ENCODE results near the gene TANGO6.
"Not testable (repeated sequence)": the region's sequence is repeated elsewhere in the genome, so short reads cannot be mapped to it uniquely, and the experiment has no call there.

TANGO6 gene

DNA sequence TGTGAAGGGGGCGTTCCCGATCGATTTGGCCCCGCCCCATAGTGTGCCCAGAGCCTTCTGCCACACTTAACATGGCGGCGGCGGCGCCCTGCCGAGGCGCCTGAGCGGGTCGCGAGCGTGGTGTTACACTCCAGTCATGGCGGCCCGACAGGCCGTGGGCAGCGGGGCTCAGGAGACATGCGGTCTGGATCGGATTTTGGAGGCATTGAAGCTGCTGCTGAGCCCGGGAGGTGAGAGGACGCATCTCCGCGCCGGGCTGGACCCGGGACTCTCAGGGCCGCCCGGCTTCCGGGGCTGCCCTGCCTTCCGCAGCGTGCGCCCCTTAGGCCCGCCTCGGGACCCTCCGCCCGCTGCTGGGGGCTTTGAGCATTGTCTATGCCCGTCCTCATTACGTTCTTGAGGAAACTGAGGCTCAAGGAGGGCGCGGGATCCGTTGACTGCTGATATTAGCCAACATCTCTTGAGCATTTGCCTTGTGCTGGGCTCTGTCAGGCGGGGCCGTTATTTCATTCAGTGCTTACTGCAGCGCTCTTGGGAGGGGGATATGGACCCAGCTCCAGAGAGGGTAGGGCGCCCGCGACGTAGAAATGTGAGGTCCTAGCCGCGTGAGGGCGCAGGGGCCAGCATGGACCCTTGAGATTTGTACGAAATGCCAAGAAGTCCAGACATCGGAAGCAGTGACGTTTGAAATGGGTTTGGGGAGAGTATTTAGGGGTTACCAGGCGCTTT is at the start of gene TANGO6:
TSS of gene TANGO6 (plus strand) at position 50 of the 729 bp plus-strand sequence. CDS start at position 137, 87 bp downstream.
- DNase-seq (ENCODE audit: low read depth in 2 of 2) = peak; percentile 80 to 87

GRCh38 chr16:68798398-68798797 is 44.9 kb upstream of the TANGO6 start:
- no peak for DNase-seq (ENCODE audit: low read depth in 2 of 2)

- DNase-seq (ENCODE audit: low read depth in 2 of 2) = no peak
Observed at GRCh38 chr16:68800257-68800875, 43.0 kb upstream of the TANGO6 start.

GRCh38 chr16:68802190-68802589 is 41.1 kb upstream of the TANGO6 start:
- DNase-seq (ENCODE audit: low read depth in 2 of 2) = no peak

DNA sequence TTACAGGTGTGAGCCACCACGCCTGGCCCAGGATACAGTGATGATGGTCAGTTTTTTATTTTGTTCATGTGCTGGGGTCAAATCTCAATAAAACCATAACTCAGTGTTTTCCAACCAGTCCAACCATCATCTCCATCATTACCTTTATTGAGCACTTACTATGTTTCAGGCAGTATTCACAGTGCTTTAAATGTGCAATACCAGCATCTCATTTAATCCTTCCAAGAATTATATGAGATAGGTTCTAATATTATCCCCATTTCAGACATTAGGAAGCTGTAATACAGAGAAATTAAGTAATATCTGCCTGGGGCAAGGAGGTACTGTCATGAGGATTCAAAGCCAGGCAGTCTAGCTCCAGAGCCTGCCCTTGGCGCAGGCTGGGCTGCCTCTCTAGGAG is 36.9 kb upstream of the TANGO6 start:
- DNase-seq (ENCODE audit: low read depth in 2 of 2) = no peak

- no peak for DNase-seq (ENCODE audit: low read depth in 2 of 2)
Observed at GRCh38 chr16:68806981-68807380, 36.4 kb upstream of the TANGO6 start.

DNA sequence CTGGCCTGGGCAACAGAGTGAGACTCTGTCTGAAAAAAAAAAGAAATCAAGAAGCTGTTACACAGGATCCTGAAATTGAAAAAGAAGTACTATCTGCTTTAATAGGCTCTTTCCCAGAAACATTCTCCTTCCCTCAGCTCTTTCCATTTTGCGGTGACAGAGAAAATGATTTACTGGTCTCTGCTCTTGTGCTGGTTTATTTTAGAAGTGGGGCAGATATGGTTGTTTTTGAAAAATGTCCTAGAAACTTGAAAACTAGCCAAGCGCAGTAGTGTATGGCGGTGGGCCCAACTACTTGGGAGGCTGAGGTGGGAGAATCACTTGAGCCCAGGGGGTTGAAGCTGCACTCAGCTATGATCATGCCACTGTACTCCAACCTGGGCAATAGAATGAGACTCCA is 28.8 kb upstream of the TANGO6 start:
- no peak for DNase-seq (ENCODE audit: low read depth in 2 of 2)

GRCh38 chr16:68823401-68824135 is 19.8 kb upstream of the TANGO6 start:
- no peak for DNase-seq (ENCODE audit: low read depth in 2 of 2)

DNA sequence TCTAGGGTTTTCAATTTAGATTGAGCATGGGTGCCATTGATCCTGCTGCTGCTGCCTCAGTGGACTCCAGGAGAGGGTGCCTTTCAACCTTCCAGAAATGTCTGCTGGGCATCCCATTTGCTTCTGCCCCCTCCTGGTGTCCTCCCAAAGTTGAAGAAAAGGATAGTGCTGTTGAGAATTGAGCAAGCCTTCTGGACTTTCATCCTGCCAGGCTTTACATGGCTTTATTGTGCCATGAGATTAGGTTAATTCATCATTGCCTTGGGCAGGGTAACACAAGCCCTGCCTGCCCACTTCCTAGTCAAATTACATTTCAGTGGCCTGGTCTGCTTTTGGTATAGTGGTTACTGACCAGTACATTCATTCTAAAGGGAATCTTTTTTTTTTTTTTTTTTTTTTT is 17.9 kb upstream of the TANGO6 start:
- DNase-seq (ENCODE audit: low read depth in 2 of 2) = no peak

DNA sequence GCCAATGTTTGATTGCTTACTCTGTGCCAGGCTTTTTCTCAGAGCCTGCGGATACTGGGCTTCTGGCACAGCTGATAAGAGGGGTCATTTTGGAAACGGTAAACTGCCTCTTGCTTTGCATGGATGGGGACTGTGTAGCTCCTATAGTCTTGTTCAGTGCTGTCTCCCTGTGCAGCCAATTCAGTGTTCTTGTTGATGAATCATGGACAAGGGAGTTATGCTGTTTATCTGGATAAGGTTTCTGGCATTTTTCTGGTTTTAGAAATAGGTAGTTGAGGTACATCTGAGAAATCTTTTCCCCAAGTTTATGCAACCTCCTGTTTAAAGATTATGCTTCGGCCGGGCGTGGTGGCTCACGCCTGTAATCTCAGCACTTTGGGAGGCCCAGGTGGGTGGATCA is 16.7 kb upstream of the TANGO6 start:
- no peak for DNase-seq (ENCODE audit: low read depth in 2 of 2)

DNA sequence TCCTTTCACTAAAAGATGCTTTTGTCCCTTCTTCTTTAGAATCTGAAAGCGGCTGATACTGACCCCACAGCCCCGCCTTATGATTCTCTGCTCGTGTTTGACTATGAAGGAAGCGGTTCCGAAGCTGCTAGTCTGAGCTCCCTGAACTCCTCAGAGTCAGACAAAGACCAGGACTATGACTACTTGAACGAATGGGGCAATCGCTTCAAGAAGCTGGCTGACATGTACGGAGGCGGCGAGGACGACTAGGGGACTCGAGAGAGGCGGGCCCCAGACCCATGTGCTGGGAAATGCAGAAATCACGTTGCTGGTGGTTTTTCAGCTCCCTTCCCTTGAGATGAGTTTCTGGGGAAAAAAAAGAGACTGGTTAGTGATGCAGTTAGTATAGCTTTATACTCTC is 10.1 kb upstream of the TANGO6 start:
- no peak for DNase-seq (ENCODE audit: low read depth in 2 of 2)

DNA sequence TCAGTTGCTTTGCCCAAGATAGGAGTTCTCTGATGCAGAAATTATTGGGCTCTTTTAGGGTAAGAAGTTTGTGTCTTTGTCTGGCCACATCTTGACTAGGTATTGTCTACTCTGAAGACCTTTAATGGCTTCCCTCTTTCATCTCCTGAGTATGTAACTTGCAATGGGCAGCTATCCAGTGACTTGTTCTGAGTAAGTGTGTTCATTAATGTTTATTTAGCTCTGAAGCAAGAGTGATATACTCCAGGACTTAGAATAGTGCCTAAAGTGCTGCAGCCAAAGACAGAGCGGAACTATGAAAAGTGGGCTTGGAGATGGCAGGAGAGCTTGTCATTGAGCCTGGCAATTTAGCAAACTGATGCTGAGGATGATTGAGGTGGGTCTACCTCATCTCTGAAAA is 8.8 kb upstream of the TANGO6 start:
- no peak for DNase-seq (ENCODE audit: low read depth in 2 of 2)

GRCh38 chr16:68835970-68836369 is 7.4 kb upstream of the TANGO6 start:
- DNase-seq (ENCODE audit: low read depth in 2 of 2) = no peak

DNA sequence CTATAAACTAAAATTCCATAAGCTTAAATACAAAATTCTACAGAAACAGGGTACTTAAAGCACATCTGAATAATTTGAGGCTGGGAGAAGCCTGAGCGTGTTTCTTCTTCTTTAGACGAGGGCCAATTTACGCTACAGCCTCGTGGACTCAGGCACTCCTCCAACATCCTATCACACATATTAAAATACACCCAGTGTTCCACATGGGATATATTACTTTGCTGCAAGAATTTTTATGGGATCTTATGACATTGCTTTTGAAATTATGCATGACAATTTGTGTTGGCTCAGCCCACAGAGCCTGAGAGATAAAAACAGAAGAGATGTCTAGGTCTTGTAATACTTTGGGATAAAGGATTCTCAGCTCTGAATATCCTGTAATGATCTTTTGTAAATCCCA is 3.5 kb upstream of the TANGO6 start:
- DNase-seq (ENCODE audit: low read depth in 2 of 2) = no peak

DNA sequence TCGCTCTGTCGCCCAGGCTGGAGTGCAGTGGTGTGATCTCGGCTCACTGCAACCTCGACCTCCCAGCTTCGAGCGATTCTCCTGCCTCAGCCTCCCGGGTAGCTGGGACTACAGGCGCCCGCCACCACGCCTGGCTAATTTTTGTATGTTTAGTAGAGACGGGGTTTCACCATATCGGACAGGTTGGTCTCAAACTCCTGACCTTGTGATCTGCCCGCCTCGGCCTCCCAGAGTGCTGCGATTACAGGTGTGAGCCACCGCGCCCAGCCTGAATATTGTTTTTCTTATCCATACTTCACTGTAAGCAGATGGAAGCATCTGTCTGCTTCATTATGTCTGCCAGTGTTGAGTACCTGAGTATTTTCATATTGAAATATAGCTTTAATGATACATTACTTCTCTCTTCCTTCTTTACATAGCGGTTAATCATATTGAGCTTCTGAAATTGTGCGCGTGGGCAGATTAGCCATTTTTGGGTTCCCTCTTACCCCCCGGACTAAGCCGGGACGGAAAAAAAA is 308 bp upstream of the TANGO6 start:
- DNase-seq (ENCODE audit: low read depth in 2 of 2) = not testable (repeated sequence)

DNA sequence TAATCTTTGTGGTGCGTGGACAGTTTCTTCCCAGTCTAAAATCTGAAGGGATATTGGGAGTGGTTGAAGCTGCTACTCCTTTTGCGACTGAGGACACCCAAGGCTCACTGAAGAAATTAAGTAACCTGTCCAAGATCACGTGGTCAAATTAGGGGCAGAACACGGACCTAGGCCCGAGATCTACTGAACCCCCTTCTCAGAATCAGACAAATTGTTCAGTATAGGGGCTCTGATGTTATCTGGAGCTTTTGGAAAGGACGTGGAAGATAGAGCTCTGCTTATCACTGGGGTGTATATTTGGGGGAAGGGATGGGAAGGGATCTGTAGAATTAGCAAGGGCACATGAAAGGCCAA is 857 bp downstream of the TANGO6 start:
- DNase-seq (ENCODE audit: low read depth in 2 of 2) = no peak

- no peak for DNase-seq (ENCODE audit: low read depth in 2 of 2)
Observed at GRCh38 chr16:68848786-68849185, 5.5 kb downstream of the TANGO6 start.

DNA sequence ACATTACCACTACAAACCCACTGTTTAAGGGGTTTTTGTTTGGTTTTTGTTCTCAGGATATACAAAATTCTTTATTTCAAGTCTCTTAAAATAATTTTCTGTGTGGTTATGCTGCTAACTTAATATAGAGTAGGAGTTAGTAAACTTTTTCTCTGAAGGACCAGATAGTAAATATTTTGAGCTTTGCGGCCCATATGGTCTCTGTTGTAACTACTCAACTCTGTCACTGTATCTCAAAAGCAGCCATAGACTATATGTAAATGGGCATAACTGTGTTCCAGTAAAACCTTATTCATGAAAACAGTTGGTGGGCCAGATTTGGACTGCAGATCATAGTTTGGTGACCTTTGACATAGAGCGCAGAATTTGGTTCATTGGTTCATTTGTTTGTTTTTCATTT is 7.2 kb downstream of the TANGO6 start:
- DNase-seq (ENCODE audit: low read depth in 2 of 2) = no peak

GRCh38 chr16:68851601-68852000 is 8.3 kb downstream of the TANGO6 start:
- DNase-seq (ENCODE audit: low read depth in 2 of 2) = no peak

DNA sequence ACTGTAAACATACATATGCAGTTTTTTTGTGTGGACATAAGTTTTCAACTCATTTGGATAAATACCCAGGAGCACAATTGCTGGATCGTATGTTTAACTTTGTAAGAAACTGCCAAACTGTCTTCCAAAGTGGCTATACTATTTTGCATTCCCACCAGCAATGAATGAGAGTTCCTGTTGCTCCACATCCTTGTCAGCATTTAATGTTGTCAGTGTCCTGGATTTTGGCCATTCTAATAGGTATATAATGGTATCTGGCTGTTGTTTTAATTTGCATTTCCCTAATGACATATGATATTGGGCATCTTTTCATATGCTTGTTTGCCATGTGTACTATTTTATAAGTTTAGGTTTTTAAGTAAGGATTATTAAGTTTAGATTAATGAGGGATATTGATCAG is 14.1 kb downstream of the TANGO6 start:
- no peak for DNase-seq (ENCODE audit: low read depth in 2 of 2)

DNA sequence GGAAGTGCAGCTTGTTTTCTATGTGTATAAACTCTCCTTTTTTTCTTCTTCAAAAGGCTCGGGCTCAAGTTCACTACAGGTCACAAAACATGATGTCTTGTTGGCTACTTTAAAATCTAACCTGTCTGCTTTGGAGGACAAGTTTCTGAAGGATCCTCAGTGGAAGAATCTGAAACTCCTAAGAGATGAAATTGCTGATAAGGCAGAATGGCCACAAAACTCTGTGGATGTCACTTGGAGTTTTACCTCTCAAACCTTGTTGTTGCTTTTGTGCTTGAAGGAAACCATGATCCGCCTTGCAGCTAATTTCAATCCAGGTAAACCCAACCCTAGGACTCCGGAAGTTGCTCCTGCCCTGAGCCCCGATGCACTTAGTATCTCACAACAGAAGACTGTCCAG is 16.5 kb downstream of the TANGO6 start:
- DNase-seq (ENCODE audit: low read depth in 2 of 2) = no peak

DNA sequence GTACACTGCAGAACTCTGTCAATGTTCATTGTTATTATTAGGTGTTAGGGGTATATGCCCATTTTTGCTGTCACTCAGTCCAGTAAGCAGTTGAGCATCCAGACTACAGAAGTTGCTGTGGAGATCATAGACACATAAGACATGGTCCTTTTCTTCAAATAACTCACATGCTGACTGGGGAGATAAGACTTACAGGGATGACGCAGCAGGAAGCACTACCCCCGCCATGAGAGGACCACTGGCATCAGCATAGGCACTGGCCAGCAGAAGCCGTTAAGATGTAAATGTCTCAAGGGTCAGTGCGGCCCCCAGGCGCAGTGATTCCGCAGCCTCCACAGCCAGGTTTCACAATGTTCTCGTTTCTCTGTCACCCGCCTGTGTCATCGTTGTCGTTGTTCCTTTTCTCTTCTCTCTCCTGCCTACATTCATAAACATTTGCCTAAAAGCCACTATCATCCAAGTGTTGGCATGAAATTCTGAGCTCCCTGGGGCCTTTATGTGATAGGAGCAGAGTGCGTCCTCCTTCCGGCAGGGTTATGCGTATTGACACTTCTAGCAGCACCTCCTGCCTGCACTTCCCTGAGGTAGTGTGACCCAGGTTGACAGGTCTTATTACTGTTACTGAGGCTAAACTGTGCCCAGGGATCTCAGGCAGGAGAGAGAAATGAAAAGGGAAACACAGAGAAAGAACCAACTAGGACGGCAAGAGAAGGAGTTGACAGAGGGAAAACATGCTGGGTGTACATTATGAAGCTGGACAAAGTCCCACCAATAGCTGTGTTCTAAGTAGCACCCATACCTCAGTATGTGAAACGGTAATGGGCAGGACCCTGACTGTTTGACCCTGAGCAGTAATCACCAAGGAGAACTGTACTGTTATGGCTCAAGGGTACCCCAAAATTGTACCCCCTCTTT is 17.9 kb downstream of the TANGO6 start:
- DNase-seq (ENCODE audit: low read depth in 2 of 2) = no peak
